CD4-positive, alpha-beta T cell (primary cell): ENCODE measurements around the gene ARRDC1. TPM values are rescaled to one million over a fixed set of nuclear protein-coding genes. Genes with fewer than 3 reads are reported as not detected.
"Not testable (repeated sequence)": the region's sequence is repeated elsewhere in the genome, so short reads cannot be mapped to it uniquely, and the experiment has no call there.

Experiments
- ATAC-seq: fragments of 200-7000 bp; cut with Tn5 transposase; one replicate; pipeline ENCODE4 v1.10.0; 2022; ENCODE audit warnings: mild to moderate bottlenecking; ENCODE audit not compliant: poor library complexity
- CTCF ChIA-PET: fragments of 350-600 bp; sonication (Branson Sonifier 250); formaldehyde crosslinking; loops from one replicate; lab custom pipeline; 2021; ENCODE audit warnings: antibody characterized with exemption, inconsistent platforms; lab: Charles Lee
- POLR2A ChIA-PET: fragments of 350-600 bp; sonication (Branson Sonifier 250); formaldehyde crosslinking; loops from one replicate; lab custom pipeline; 2021; ENCODE audit warnings: antibody characterized with exemption, inconsistent platforms; lab: Charles Lee
- DNase-seq, 14 experiments: peaks; one replicate each; pipeline ENCODE4 v3.0.0-alpha.2; 2013 to 2020; ENCODE audit warnings: mixed read lengths in 2 of 14
- H3K27ac ChIP-seq, 2 donors: one replicate each; pipeline versions ENCODE4 v1.5.1 to v1.7.0; 2013; ENCODE audit warnings: low read length in 2 of 2, low read depth in 1 of 2, mild to moderate bottlenecking in 1 of 2
- H3K27me3 ChIP-seq, 2 experiments: 1 replicate in 1 of 2; 2 replicates in 1 of 2; pipeline versions ENCODE4 v1.6.1 to v1.7.0; 2013; ENCODE audit warnings: low read length in 2 of 2, control low read depth in 1 of 2, mild to moderate bottlenecking in 1 of 2, moderate library complexity in 1 of 2; ENCODE audit not compliant: insufficient read depth in 2 of 2, control insufficient read depth in 1 of 2
- H3K36me3 ChIP-seq: one replicate; pipeline ENCODE4 v1.6.1; 2013; ENCODE audit warnings: low read length, control low read depth; ENCODE audit not compliant: insufficient read depth
- H3K4me1 ChIP-seq: one replicate; pipeline ENCODE4 v1.6.1; 2013; ENCODE audit warnings: low read length, control low read depth; ENCODE audit not compliant: insufficient read depth
- H3K4me3 ChIP-seq: one replicate; pipeline ENCODE4 v1.5.1; 2013; ENCODE audit warnings: mild to moderate bottlenecking, low read length, moderate library complexity
- H3K9me3 ChIP-seq, 2 experiments: 1 replicate in 1 of 2; 2 replicates in 1 of 2; pipeline versions ENCODE4 v1.6.1 to v1.7.0; 2013; ENCODE audit warnings: low read length in 2 of 2, mild to moderate bottlenecking in 2 of 2, control low read depth in 1 of 2, moderate library complexity in 1 of 2; ENCODE audit not compliant: control insufficient read depth in 1 of 2, insufficient read depth in 1 of 2
- H3K27ac Mint-ChIP-seq: one replicate; pipeline ENCODE4 v1.8.0; 2020; ENCODE audit warnings: mixed read lengths
- H3K27me3 Mint-ChIP-seq: one replicate; pipeline ENCODE4 v1.8.0; 2021; ENCODE audit warnings: mixed read lengths
- H3K36me3 Mint-ChIP-seq: one replicate; pipeline ENCODE4 v1.8.0; 2021; ENCODE audit warnings: low read depth, mixed read lengths
- H3K4me1 Mint-ChIP-seq: one replicate; pipeline ENCODE4 v1.8.0; 2021; ENCODE audit warnings: low read depth, mixed read lengths
- H3K4me3 Mint-ChIP-seq: one replicate; pipeline ENCODE4 v1.8.0; 2020; ENCODE audit warnings: mild to moderate bottlenecking, mixed read lengths
- H3K9me3 Mint-ChIP-seq: one replicate; pipeline ENCODE4 v1.8.0; 2020; ENCODE audit warnings: mixed read lengths
- intact Hi-C, 2 experiments: fragments of 100-400 bp; cut with DNase I in 1 of 2; cut with micrococcal nuclease in 1 of 2; formaldehyde crosslinking; loops; one replicate each; pipeline versions ENCODE4 v1.15.1 to v1.9.0; 2023 to 2025; cut with DNase I, micrococcal nuclease
- total RNA-seq, 174 experiments: library from RNA in 2 of 174; stranded (reverse) in 2 of 174; gene quantifications; one replicate each; pipeline ENCODE4 v1.2.3 and lab custom pipeline; 2021 to 2026
- TF ChIP-seq, protein P1 (sequence below): fragments of 200-600 bp; IDR thresholded peaks from one replicate; pipeline ENCODE4 v1.8.0; 2022; ENCODE audit warnings: antibody characterized with exemption, mild to moderate bottlenecking

ARRDC1 gene
- total RNA-seq, 2 experiments from 2014 or later: 45.5 to 50.7 TPM

DNA sequence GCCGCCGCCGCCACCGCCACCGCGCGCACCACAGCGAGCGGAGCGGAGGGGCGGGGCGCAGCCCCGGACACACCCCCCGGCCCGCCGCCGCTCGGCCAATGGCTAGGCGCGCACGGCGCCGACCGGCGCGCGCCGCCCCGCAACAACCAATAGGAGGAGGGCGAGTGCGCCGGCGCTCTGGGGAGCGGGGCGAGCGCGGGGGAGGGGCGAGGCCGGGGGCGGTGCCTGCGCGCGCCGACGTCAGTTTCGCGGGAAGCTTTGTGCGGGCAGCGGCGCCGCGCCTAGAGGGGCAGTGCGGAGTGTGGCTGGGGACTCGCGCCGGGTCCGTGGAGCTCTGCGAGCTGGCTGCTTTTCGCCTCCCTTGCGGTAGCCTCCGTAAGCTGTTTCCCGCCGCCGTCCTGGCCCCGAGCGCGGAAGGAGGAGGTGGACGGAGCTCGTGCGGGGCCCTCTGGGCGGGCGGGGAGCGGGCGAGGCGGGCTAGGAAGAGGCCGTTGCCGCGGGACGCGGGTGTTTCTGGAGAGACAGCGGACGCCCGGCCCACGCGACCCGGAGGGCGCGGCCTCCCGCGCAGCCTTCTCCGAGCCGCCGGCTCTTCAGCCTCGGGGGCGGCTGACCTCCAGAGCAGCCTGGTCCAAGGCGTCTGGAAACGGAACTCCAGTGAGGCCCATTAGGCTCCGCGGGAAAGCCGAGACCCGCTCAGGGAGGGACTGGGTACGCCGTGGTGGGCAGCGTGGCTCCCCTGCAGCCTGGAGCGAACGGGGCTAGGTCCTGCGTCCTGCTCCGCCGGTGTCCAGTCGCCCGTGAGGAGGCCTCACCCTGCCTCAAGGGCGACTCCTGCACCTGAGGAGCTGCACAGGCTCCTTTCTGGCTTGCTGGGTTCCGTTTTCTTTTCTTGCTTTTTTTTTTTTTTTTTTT is 14.8 kb upstream of the ARRDC1 start, which contains the start of gene ZMYND19:
ZMYND19 (minus strand) TSS at position 44 of the 915 bp plus-strand sequence. CDS start 249 bp downstream, outside the sequence.
- Mint-ChIP-seq H3K36me3 (peaks cover 21% of the 10 kb centered on the region), H3K4me1 (peaks cover 17% of the 10 kb centered on the region), H3K27ac (peak within 1 kb of the TSS; percentile 59), H3K9me3 (no peaks in the 10 kb centered on the region), H3K4me3 (peak within 1 kb of the TSS; percentile 98), H3K27me3 (no peaks in the 10 kb centered on the region)
- ATAC-seq (peak; percentile 97), DNase-seq (peak; percentile 79 to 97 (median 90))
- Histone ChIP-seq H3K4me3 (peak within 1 kb of the TSS; percentile 61), H3K4me1 (peaks cover 21% of the 10 kb centered on the region), H3K27ac (no peak within 1 kb of the TSS), H3K9me3 (no peaks in the 10 kb centered on the region), H3K27me3 (no peaks in the 10 kb centered on the region), H3K36me3 (peaks cover 18% of the 10 kb centered on the region)
- TF ChIP-seq, protein P1, sequence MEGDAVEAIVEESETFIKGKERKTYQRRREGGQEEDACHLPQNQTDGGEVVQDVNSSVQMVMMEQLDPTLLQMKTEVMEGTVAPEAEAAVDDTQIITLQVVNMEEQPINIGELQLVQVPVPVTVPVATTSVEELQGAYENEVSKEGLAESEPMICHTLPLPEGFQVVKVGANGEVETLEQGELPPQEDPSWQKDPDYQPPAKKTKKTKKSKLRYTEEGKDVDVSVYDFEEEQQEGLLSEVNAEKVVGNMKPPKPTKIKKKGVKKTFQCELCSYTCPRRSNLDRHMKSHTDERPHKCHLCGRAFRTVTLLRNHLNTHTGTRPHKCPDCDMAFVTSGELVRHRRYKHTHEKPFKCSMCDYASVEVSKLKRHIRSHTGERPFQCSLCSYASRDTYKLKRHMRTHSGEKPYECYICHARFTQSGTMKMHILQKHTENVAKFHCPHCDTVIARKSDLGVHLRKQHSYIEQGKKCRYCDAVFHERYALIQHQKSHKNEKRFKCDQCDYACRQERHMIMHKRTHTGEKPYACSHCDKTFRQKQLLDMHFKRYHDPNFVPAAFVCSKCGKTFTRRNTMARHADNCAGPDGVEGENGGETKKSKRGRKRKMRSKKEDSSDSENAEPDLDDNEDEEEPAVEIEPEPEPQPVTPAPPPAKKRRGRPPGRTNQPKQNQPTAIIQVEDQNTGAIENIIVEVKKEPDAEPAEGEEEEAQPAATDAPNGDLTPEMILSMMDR: no peak
- intact Hi-C loops: loop anchor here in 1 of 2 experiments (1.0 kb wide), 3 partner anchors 15 to 39 kb away; partner anchors contain the start of genes ARRDC1 and MRPL41
- CTCF ChIA-PET: interaction anchor here (1.0 kb wide), 1 partner anchor 11 kb away, joined by 3 read pairs; no protein-coding TSS in a partner anchor
- POLR2A ChIA-PET: interaction anchor here (0.6 to 1.6 kb wide), 4 partner anchors 15 to 39 kb away, joined by 3 to 8 read pairs (median 5); partner anchors contain the start of genes ARRDC1, EHMT1 and MRPL41

GRCh38 chr9:137592767-137593166 is 12.7 kb upstream of the ARRDC1 start:
- peaks cover 8% of the 10 kb centered on the region for H3K36me3 Mint-ChIP-seq
- ChIA-PET POLR2A (no interaction called here), CTCF (no interaction called here)
- H3K27me3 ChIP-seq: no peaks in the 10 kb centered on the region
- intact Hi-C loops: no loop called here
- H3K9me3 ChIP-seq: no peaks in the 10 kb centered on the region
- ATAC-seq: no peak
- H3K4me1 ChIP-seq: peaks cover 21% of the 10 kb centered on the region
- H3K27ac ChIP-seq: no peak overlapping the region
- no peak overlapping the region for H3K27ac Mint-ChIP-seq
- peak overlapping the region; percentile 80 for H3K4me3 Mint-ChIP-seq
- H3K4me3 ChIP-seq: no peak overlapping the region
- TF ChIP-seq, protein P1: no peak
- peaks cover 4% of the 10 kb centered on the region for H3K36me3 ChIP-seq
- no peak for DNase-seq
- peaks cover 17% of the 10 kb centered on the region for H3K4me1 Mint-ChIP-seq
- H3K9me3 Mint-ChIP-seq: no peaks in the 10 kb centered on the region
- H3K27me3 Mint-ChIP-seq: no peaks in the 10 kb centered on the region

- CTCF ChIA-PET: no interaction called here
Measured at GRCh38 chr9:137593176-137593575, 12.3 kb upstream of the ARRDC1 start.

DNA sequence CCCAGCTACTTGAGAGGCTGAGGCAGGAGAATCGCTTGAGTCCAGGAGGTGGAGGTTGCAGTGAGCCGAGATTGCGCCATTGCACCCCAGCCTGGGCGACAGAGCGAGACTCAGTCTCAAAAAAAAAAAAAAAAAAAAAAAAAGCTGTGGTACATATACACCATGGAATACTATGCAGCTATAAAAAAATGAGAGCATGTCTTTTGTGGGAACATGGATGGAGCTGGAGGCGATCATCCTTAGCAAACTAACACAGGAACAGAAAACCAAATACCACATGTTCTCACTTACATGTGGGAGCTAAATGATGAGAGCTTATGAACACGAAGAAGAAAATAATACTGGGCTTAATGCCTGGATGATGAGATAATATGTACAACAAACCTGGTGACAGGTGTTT is 8.9 kb upstream of the ARRDC1 start:
- ATAC-seq, H3K4me3 ChIP-seq, H3K4me3 Mint-ChIP-seq, H3K4me1 Mint-ChIP-seq, H3K27ac Mint-ChIP-seq, H3K36me3 Mint-ChIP-seq, H3K27me3 ChIP-seq, intact Hi-C loops, H3K9me3 ChIP-seq, H3K4me1 ChIP-seq, H3K27ac ChIP-seq, H3K9me3 Mint-ChIP-seq, H3K27me3 Mint-ChIP-seq, DNase-seq, H3K36me3 ChIP-seq: not testable (repeated sequence)
- CTCF ChIA-PET: interaction anchor here (0.7 kb wide), 1 partner anchor 23 kb away, joined by 4 read pairs; no protein-coding TSS in a partner anchor
- POLR2A ChIA-PET: interaction anchor here (0.6 kb wide), 1 partner anchor 17 kb away, joined by 3 read pairs; no protein-coding TSS in a partner anchor

More at GRCh38 chr9:137593176-137593575, 12.3 kb upstream of the ARRDC1 start:
- ATAC-seq: no peak
- H3K36me3 ChIP-seq: peaks cover under 1% of the 10 kb centered on the region
- H3K4me1 Mint-ChIP-seq: peaks cover 12% of the 10 kb centered on the region
- no peaks in the 10 kb centered on the region for H3K27me3 ChIP-seq
- H3K27me3 Mint-ChIP-seq: no peaks in the 10 kb centered on the region
- H3K27ac Mint-ChIP-seq: no peak overlapping the region
- POLR2A ChIA-PET: no interaction called here
- H3K9me3 Mint-ChIP-seq: no peaks in the 10 kb centered on the region
- H3K4me3 Mint-ChIP-seq: peak overlapping the region; percentile 80
- peaks cover 4% of the 10 kb centered on the region for H3K36me3 Mint-ChIP-seq
- no peak overlapping the region for H3K27ac ChIP-seq
- intact Hi-C loops: no loop called here
- TF ChIP-seq, protein P1: no peak
- peaks cover 20% of the 10 kb centered on the region for H3K4me1 ChIP-seq
- no peak overlapping the region for H3K4me3 ChIP-seq
- no peak for DNase-seq
- H3K9me3 ChIP-seq: no peaks in the 10 kb centered on the region
